Measurements from ENCODE around the gene RGL1. TPM values are rescaled to one million over a fixed set of nuclear protein-coding genes. Genes with fewer than 3 reads are reported as not detected.

Gene RGL1
- total and polyA plus RNA-seq, 9 of the 15 experiments (the other 6 are each of a cell fraction or from before 2014, with no cell fraction given): under 0.01 to 0.07 (median 0.04) TPM

- TF ChIP-seq E2F8 (IDR thresholded peaks at IDR 0.05; ENCODE audit: low read depth, partially characterized antibody) (no peak), ATF6 (CRISPR knock-in tag; IDR thresholded peaks at IDR 0.05) (no peak), ZC3H11A (IDR thresholded peaks at IDR 0.05; ENCODE audit: low read depth, low read length) (no peak), ZSCAN29 (IDR thresholded peaks at IDR 0.05) (no peak)
These were observed 106.4 kb downstream of the RGL1 start (continued) for GRCh38 chr1:183911285-183911684.

GRCh38 chr1:183912265-183912886 is 107.5 kb downstream of the RGL1 start:
- ChIA-PET CTCF (ENCODE audit: low intra/inter-chr PET ratio) (no interaction called here), POLR2A (no interaction called here)
- no peaks in the 10 kb centered on the region for H3K9me1 ChIP-seq (ENCODE audit: control insufficient read depth, insufficient read depth, low read length)
- H4K20me1 ChIP-seq (replicated peaks; ENCODE audit: control insufficient read depth, insufficient read depth, low read length): no peaks in the 10 kb centered on the region
- no peak overlapping the region for H3K4me3 ChIP-seq
- WGBS (ENCODE audit: insufficient coverage, low coverage, missing lambda C conversion rate): 10% methylated on average over 5 of the region's 5 CpGs
- FAIRE-seq (no peak), ATAC-seq (no peak), DNase-seq (ENCODE audit: extremely low read depth in 1 of 4, low spot score in 3 of 4) (no peak)
- no peaks in the 10 kb centered on the region for H3K36me3 ChIP-seq (ENCODE audit: control insufficient read depth, insufficient read depth, low read length)
- H3K4me1 ChIP-seq (replicated peaks in 1 of 2; ENCODE audit: control insufficient read depth in 2 of 2, insufficient read depth in 2 of 2, low read length in 2 of 2): peaks cover 0 to 5% of the 10 kb centered on the region in 2 experiments; a peak in 2 of 5 replicates
- H3K4me2 ChIP-seq (ENCODE audit: insufficient read depth, low read length): no peak overlapping the region
- no peak overlapping the region for H2AFZ ChIP-seq (ENCODE audit: low read depth, low read length)
- intact Hi-C loops (cut with micrococcal nuclease): loop anchor here (10.0 kb wide), 3 partner anchors 228 to 752 kb away; no protein-coding TSS in a partner anchor
- no TSS peak for BruUV-seq (replicated peaks)
- H3K9me3 ChIP-seq (replicated peaks; ENCODE audit: control insufficient read depth, insufficient read depth, low read depth, low read length): no peaks in the 10 kb centered on the region
- no peaks in the 10 kb centered on the region for H3K79me2 ChIP-seq (ENCODE audit: control insufficient read depth, insufficient read depth, low read length)
- H3K27ac ChIP-seq (ENCODE audit: extremely low read depth, low read depth, low read length): no peak overlapping the region
- no peak overlapping the region for H3K9ac ChIP-seq (ENCODE audit: insufficient read depth in 1 of 2, low read depth in 2 of 2, low read length in 2 of 2)
- H3K27me3 ChIP-seq (ENCODE audit: control insufficient read depth in 2 of 2, insufficient read depth in 2 of 2, low read length in 2 of 2): peaks cover 0 to 10% of the 10 kb centered on the region in 2 experiments; a peak in 3 of 5 replicates
- in situ Hi-C loops (cut with MboI): no loop called here
- TF ChIP-seq DNMT1 (IDR thresholded peaks at IDR 0.05) (no peak), E2F4 (CRISPR knock-in tag; IDR thresholded peaks at IDR 0.05; ENCODE audit: low read depth) (no peak), SMARCC2 (IDR thresholded peaks at IDR 0.05; ENCODE audit: low read depth) (no peak), TAF7 (tag; IDR thresholded peaks at IDR 0.05) (no peak), HNRNPL (IDR thresholded peaks at IDR 0.05; ENCODE audit: low read depth, low read length) (no peak), FOSL1 (tag; conservative IDR thresholded peaks at IDR 0.05) (no peak), ZNF740 (CRISPR knock-in tag; IDR thresholded peaks at IDR 0.05) (no peak), ZNF740 (tag; IDR thresholded peaks at IDR 0.05) (no peak), ZC3H4 (CRISPR knock-in tag; IDR thresholded peaks at IDR 0.05; ENCODE audit: borderline replicate concordance) (no peak)

All from K562 (cell line).